ENCODE measurements around the gene CCDC188. TPM values are rescaled to one million over a fixed set of nuclear protein-coding genes. Genes with fewer than 3 reads are reported as not detected.

Gene CCDC188
- total RNA-seq, 1 experiment from 2014 or later, result not detected

GRCh38 chr22:20115691-20116375, 35.0 kb downstream of the CCDC188 start, which contains the start of gene RANBP1:
RANBP1 (plus strand) TSS chr22:20116104; CDS start chr22:20116185, 81 bp downstream.
- BruUV-seq (replicated peaks), result no TSS peak
- Histone ChIP-seq H3K79me2 (ENCODE audit: low read length) (peaks cover 61% of the 10 kb centered on the region), H3K27me3 (ENCODE audit: low read length) (no peaks in the 10 kb centered on the region), H4K20me1 (ENCODE audit: low read length) (no peaks in the 10 kb centered on the region), H3K4me1 (ENCODE audit: insufficient read depth, low read length) (peaks cover 24% of the 10 kb centered on the region), H2AFZ (ENCODE audit: low read length) (peak within 1 kb of the TSS; percentile 77), H3K9ac (ENCODE audit: low read length) (peak within 1 kb of the TSS; percentile 100), H3K36me3 (ENCODE audit: low read depth, low read length) (peaks cover 27% of the 10 kb centered on the region), H3K9me2 (replicated peaks; ENCODE audit: low read length) (no peaks in the 10 kb centered on the region), H3K4me3 (ENCODE audit: low read length) (peak within 1 kb of the TSS; percentile 95), H3K27ac (ENCODE audit: low read length) (no peak within 1 kb of the TSS), H3K9me3 (ENCODE audit: low read length) (no peaks in the 10 kb centered on the region), H3K4me2 (ENCODE audit: low read length) (peak within 1 kb of the TSS; percentile 91), H3F3A (ENCODE audit: low read length, unreplicated experiment) (no peaks in the 10 kb centered on the region)
- POLR2A ChIA-PET (ENCODE audit: unreplicated experiment), result no interaction called here
- ATAC-seq (no peak), DNase-seq (no peak)
- CTCF ChIA-PET, result no interaction called here
- intact Hi-C loops (cut with micrococcal nuclease), result loop anchor here (2.0 kb wide), 1 partner anchor 35 kb away; the partner anchor contains the start of gene DGCR8
- no peak for TF ChIP-seq EZH2phosphoT487 (IDR thresholded peaks at IDR 0.05; ENCODE audit: borderline replicate concordance, low read length)
- TF ChIP-seq CTCF (conservative IDR thresholded peaks at IDR 0.05; ENCODE audit: low read depth, low read length), result no peak
- no peak for TF ChIP-seq EZH2 (IDR thresholded peaks at IDR 0.05; ENCODE audit: low read length, unreplicated experiment)

DNA sequence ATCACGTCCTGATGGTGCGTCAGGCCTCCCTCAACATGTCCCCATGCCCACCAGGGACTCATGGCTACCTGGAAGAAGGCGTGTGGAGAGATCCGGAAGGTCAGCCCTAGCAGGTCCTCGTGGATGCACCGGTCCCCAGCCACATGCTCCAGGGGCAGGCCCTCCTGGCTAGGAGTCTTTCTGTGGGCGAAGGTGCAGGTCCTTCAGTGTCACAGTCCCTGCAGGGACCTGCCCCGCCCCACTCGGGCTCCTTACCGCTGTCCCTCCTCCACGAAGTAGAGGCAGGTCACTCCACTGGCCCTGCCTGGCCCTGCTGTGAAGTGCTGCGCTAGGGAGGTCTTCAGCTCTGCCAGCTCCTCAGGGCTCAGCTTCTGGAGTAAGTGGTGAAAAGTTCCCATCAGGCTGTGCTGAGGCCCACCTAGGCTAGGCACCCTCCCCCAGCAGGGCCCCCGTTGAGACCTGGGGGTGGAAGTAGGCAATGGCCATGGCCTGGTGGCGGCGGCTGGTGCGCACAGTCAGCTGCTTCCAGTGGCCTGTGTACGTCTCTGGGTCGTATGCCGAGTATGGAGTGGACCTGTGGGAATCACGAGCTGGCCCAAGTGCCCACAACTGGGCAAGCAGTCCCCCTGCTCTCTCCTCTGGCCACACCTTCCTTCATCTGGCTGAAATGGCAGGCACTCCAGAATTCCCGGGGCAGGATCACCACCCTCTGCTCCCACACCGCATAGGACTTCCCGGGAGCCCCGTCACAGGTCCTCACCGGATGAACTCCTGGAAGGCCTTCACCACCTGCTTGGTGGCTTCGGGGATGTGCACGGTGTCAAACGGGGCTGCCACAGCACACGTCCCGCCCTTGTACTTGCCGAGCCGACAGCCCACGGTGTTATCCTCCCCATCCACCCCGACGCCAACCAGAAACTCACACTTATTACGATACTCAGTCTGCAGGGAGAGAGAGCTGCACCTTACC, 36.1 kb downstream of the CCDC188 start:
- ChIA-PET CTCF (no interaction called here), POLR2A (ENCODE audit: unreplicated experiment) (no interaction called here)
- H3K79me2 ChIP-seq (ENCODE audit: low read length), result peaks cover 50% of the 10 kb centered on the region
- H3K9me3 ChIP-seq (ENCODE audit: low read length), result no peaks in the 10 kb centered on the region
- H3K27me3 ChIP-seq (ENCODE audit: low read length), result no peaks in the 10 kb centered on the region
- ATAC-seq (no peak), DNase-seq (no peak)
- no peaks in the 10 kb centered on the region for H4K20me1 ChIP-seq (ENCODE audit: low read length)
- H3K9me2 ChIP-seq (replicated peaks; ENCODE audit: low read length), result no peaks in the 10 kb centered on the region
- H3F3A ChIP-seq (ENCODE audit: low read length, unreplicated experiment), result no peaks in the 10 kb centered on the region
- peak overlapping the region; percentile 91; the same call in 1 of the 2 replicates for H3K4me2 ChIP-seq (ENCODE audit: low read length)
- no peak overlapping the region; the same call in 1 of the 2 replicates for H3K4me3 ChIP-seq (ENCODE audit: low read length)
- H3K4me1 ChIP-seq (ENCODE audit: insufficient read depth, low read length), result peaks cover 20% of the 10 kb centered on the region
- H3K27ac ChIP-seq (ENCODE audit: low read length), result no peak overlapping the region
- intact Hi-C loops (cut with micrococcal nuclease), result no loop called here
- no peak overlapping the region; the same call in 1 of the 2 replicates for H3K9ac ChIP-seq (ENCODE audit: low read length)
- TF ChIP-seq EZH2 (IDR thresholded peaks at IDR 0.05; ENCODE audit: low read length, unreplicated experiment) (no peak), CTCF (conservative IDR thresholded peaks at IDR 0.05; ENCODE audit: low read depth, low read length) (no peak), EZH2phosphoT487 (IDR thresholded peaks at IDR 0.05; ENCODE audit: borderline replicate concordance, low read length) (no peak)
- TSS peak; percentile 31 for BruUV-seq (replicated peaks)
- H2AFZ ChIP-seq (ENCODE audit: low read length), result no peak overlapping the region
- H3K36me3 ChIP-seq (ENCODE audit: low read depth, low read length), result peaks cover 27% of the 10 kb centered on the region

All from PC-3 (cell line).